Spleen (tissue), 11 donors: ENCODE results near the gene BRINP1. TPM values are rescaled to one million over a fixed set of nuclear protein-coding genes. Genes with fewer than 3 reads are reported as not detected.

Experiments used
- DNase-seq: peaks from one replicate; pipeline ENCODE4 v3.0.0-alpha.2; 2020
- H3K27ac ChIP-seq, 8 donors: fragments of 200-600 bp; sonication (generic) in 7 of 8; 1 replicate in 4 of 8; 2 replicates in 4 of 8; pipeline versions ENCODE4 v1.5.0 to v1.8.0; 2016 to 2021; ENCODE audit warnings: inconsistent platforms in 4 of 8, mild to moderate bottlenecking in 4 of 8, moderate library complexity in 1 of 8
- H3K27me3 ChIP-seq, 7 donors: fragments of 200-600 bp; sonication (generic) in 6 of 7; replicated peaks in 1 of 7; 1 replicate in 4 of 7; 2 replicates in 3 of 7; pipeline versions ENCODE4 v1.5.0 to v1.8.0; 2016 to 2021; ENCODE audit warnings: inconsistent platforms in 3 of 7, mild to moderate bottlenecking in 1 of 7
- H3K36me3 ChIP-seq, 6 donors: fragments of 200-600 bp; sonication (generic) in 5 of 6; 1 replicate in 4 of 6; 2 replicates in 2 of 6; pipeline versions ENCODE4 v1.5.0 to v1.8.0; 2016 to 2021; ENCODE audit warnings: inconsistent platforms in 2 of 6
- H3K4me1 ChIP-seq, 6 donors: fragments of 200-600 bp; sonication (generic) in 5 of 6; 1 replicate in 3 of 6; 2 replicates in 3 of 6; pipeline versions ENCODE4 v1.5.0 to v1.8.0; 2016 to 2021; ENCODE audit warnings: inconsistent platforms in 3 of 6
- H3K4me3 ChIP-seq, 8 donors: fragments of 200-600 bp; sonication (generic) in 7 of 8; 1 replicate in 4 of 8; 2 replicates in 4 of 8; pipeline versions ENCODE4 v1.5.0 to v1.8.0; 2016 to 2021; ENCODE audit warnings: inconsistent platforms in 4 of 8, mild to moderate bottlenecking in 4 of 8, moderate library complexity in 2 of 8
- H3K9me3 ChIP-seq, 8 donors: fragments of 200-600 bp; sonication (generic) in 7 of 8; 1 replicate in 4 of 8; 2 replicates in 4 of 8; pipeline versions ENCODE4 v1.5.0 to v1.8.0; 2016 to 2021; ENCODE audit warnings: inconsistent platforms in 4 of 8
- CTCF ChIP-seq, 11 experiments: fragments of 200-600 bp in 7 of 11; fragments of 450-650 bp in 4 of 11; sonication (generic) in 4 of 11; IDR thresholded peaks in 8 of 11; conservative IDR thresholded peaks in 3 of 11; 1 replicate in 7 of 11; 2 replicates in 4 of 11; pipeline versions ENCODE4 v1.4.0 to v1.8.0; 2016 to 2021; ENCODE audit warnings: antibody characterized with exemption in 11 of 11, inconsistent platforms in 4 of 11, mild to moderate bottlenecking in 1 of 11
- POLR2A ChIP-seq, 3 donors: fragments of 450-650 bp; IDR thresholded peaks; one replicate each; pipeline ENCODE4 v1.5.1; 2017; ENCODE audit warnings: antibody characterized with exemption in 3 of 3, mild to moderate bottlenecking in 1 of 3
- POLR2AphosphoS5 ChIP-seq, 3 donors: sonication (generic); formaldehyde crosslinking; IDR thresholded peaks; one replicate each; pipeline ENCODE4 v1.5.1; 2017; ENCODE audit warnings: antibody characterized with exemption in 3 of 3
- WGBS, 5 donors: extraction: QIAGEN DNeasy Blood & Tissue Kit in 3 of 5; methylation state at CpG; one replicate each; pipeline versions ENCODE4 v1.1.5 to v1.1.7; 2013 to 2018; 5-methylcytosine and 5-hydroxymethylcytosine counted together
- intact Hi-C: fragments of 100-400 bp; cut with DNase I; formaldehyde crosslinking; loops from one replicate; pipeline ENCODE4 v1.15.0; 2023; ENCODE audit warnings: low total_unique reads
- polyA plus RNA-seq, 3 donors: library from polyadenylated mRNA; stranded (reverse); fragments of 200-250 nt; gene quantifications; one replicate each; pipeline ENCODE4 v1.2.1, GENCODE V29; 2013
- total RNA-seq, 7 donors: library from RNA; depleted of rRNA in 3 of 7; stranded (reverse); fragments of >200 nt in 3 of 7; fragmentation: NEBNext Ultra II Directional in 4 of 7; extraction: Animal tissue kit (Norgen Biotek cat#: 25700) in 4 of 7; gene quantifications; one replicate each; pipeline versions ENCODE4 v1.1.0 to v1.2.1, GENCODE V29; 2016 to 2021
- donor health status: healthy with polysubstance abuse.
- donor health status: DM: no; HTN: no; CAD: no; lungs with moderate emphysema.
- donor health status: DM: no; HTN: no; CAD: no.
- donor health status: Bipolar disorder and iron deficiency.
- donor health status: healthy.
- donor health status: DM: no; HTN: no; CAD: no.
- donor health status: DM: yes; HTN: yes; CAD: no.

The BRINP1 gene
- total and polyA plus RNA-seq, 10 donors = 0.05 to 1.2 (median 0.32) TPM; not detected in 1

DNA sequence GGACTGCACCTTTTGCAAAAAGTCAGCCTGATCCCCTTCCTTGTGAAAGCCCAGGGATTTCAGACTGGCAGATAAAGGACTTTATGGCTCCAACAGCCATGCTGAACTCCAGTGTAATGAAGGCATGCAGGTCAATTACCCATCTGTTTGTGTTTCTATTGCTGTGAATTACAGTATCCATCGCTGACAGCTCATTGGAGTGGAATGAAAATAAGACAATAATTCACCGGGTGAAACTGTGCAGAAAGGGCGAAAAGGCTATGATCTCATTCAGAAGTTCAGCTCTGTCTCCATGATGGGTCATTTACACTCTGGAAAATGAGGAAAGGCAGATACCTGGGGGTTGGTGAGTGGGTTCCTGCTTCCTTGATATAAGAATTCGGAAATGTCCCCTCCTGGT, 148.0 kb downstream of the BRINP1 start:
- Histone ChIP-seq H3K4me1 (no peaks in the 10 kb centered on the region), H3K9me3 (no peaks in the 10 kb centered on the region), H3K27ac (no peak overlapping the region), H3K36me3 (no peaks in the 10 kb centered on the region), H3K4me3 (no peak overlapping the region), H3K27me3 (no peaks in the 10 kb centered on the region)
- intact Hi-C loops = no loop called here
- TF ChIP-seq POLR2AphosphoS5 (IDR thresholded peaks at IDR 0.05) (no peak), CTCF (IDR thresholded peaks at IDR 0.05 in 8 of 11, conservative IDR thresholded peaks at IDR 0.05 in 3 of 11) (no peak)
- WGBS, 5 donors = 78 to 89% (median 88%) methylated on average over 4 of the region's 4 CpGs
- no peak for DNase-seq

GRCh38 chr9:119218293-119218692, 150.9 kb downstream of the BRINP1 start:
- H3K4me3 ChIP-seq = no peak overlapping the region
- TF ChIP-seq POLR2AphosphoS5 (IDR thresholded peaks at IDR 0.05) = no peak
- no peak for TF ChIP-seq POLR2A (IDR thresholded peaks at IDR 0.05)
- TF ChIP-seq CTCF (IDR thresholded peaks at IDR 0.05 in 8 of 11, conservative IDR thresholded peaks at IDR 0.05 in 3 of 11) = no peak
- no peak overlapping the region for H3K27ac ChIP-seq
- no peaks in the 10 kb centered on the region for H3K4me1 ChIP-seq
- WGBS, 5 donors = 56 to 71% (median 65%) methylated on average over 7 of the region's 7 CpGs
- no peaks in the 10 kb centered on the region for H3K9me3 ChIP-seq
- no peaks in the 10 kb centered on the region for H3K36me3 ChIP-seq
- intact Hi-C loops = no loop called here
- no peaks in the 10 kb centered on the region for H3K27me3 ChIP-seq
- no peak for DNase-seq

GRCh38 chr9:119216651-119217331, 152.4 kb downstream of the BRINP1 start:
- H3K4me3 ChIP-seq = no peak overlapping the region
- no peak for DNase-seq
- WGBS, 5 donors = 67 to 75% (median 73%) methylated on average over 8 of the region's 8 CpGs

DNA sequence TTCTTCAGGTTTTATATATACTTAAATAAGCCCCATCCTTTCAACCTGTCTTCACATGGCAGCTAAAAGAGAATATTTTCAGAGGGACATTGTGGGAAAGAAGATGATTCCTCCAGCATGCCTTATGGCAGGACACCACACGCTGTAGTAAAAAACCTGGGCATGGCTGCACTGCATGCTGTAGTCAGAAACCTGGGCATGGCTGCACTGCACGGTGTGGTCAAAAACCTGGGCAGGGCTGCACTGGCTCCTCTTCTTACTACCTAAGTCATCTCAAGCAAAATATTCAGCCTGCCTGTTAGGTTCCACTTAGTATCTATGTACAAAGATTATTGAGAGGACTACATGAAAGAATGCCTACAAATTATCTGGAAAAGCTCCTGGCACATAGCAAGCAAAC, 153.6 kb downstream of the BRINP1 start:
- TF ChIP-seq POLR2AphosphoS5 (IDR thresholded peaks at IDR 0.05) (no peak), POLR2A (IDR thresholded peaks at IDR 0.05) (no peak), CTCF (IDR thresholded peaks at IDR 0.05 in 8 of 11, conservative IDR thresholded peaks at IDR 0.05 in 3 of 11) (no peak)
- Histone ChIP-seq H3K27ac (no peak overlapping the region), H3K9me3 (no peaks in the 10 kb centered on the region), H3K27me3 (no peaks in the 10 kb centered on the region), H3K36me3 (no peaks in the 10 kb centered on the region), H3K4me1 (no peaks in the 10 kb centered on the region), H3K4me3 (no peak overlapping the region)
- intact Hi-C loops = no loop called here
- no peak for DNase-seq
- WGBS, 5 donors = 90 to 97% (median 95%) methylated on average over 2 of the region's 2 CpGs

More at GRCh38 chr9:119216651-119217331, 152.4 kb downstream of the BRINP1 start:
- TF ChIP-seq POLR2AphosphoS5 (IDR thresholded peaks at IDR 0.05) = no peak
- no peak for TF ChIP-seq CTCF (IDR thresholded peaks at IDR 0.05 in 8 of 11, conservative IDR thresholded peaks at IDR 0.05 in 3 of 11)
- H3K27me3 ChIP-seq = no peaks in the 10 kb centered on the region
- H3K27ac ChIP-seq = no peak overlapping the region
- no peaks in the 10 kb centered on the region for H3K9me3 ChIP-seq
- H3K4me1 ChIP-seq = no peaks in the 10 kb centered on the region
- H3K36me3 ChIP-seq = no peaks in the 10 kb centered on the region
- intact Hi-C loops = no loop called here
